GM12892 (cell line): ENCODE measurements around the gene CFAP299.

ENCODE experiments used
- POLR2A ChIP-seq: IDR thresholded peaks from 2 replicates; pipeline ENCODE4 v1.6.1; 2011; ENCODE audit warnings: low read depth, low read length, control low read depth
- POLR2AphosphoS5 ChIP-seq: IDR thresholded peaks from 2 replicates; pipeline ENCODE4 v1.6.1; 2011; ENCODE audit warnings: low read depth, low read length, control low read depth
- TAF1 ChIP-seq: IDR thresholded peaks from 2 replicates; pipeline ENCODE4 v1.6.1; 2011; ENCODE audit warnings: low read depth, mild to moderate bottlenecking, control low read depth, low read length, borderline replicate concordance

GRCh38 chr4:80576796-80577195 lies 241.3 kb downstream of the CFAP299 start:
- no peak for TF ChIP-seq TAF1
- no peak for TF ChIP-seq POLR2A
- TF ChIP-seq POLR2AphosphoS5, result no peak
